K562 (cell line): ENCODE data around the gene PKLR. TPM values are rescaled to one million over a fixed set of nuclear protein-coding genes. Genes with fewer than 3 reads are reported as not detected.
A peak's percentile ranks its signal among the peaks of the same experiment; 100 is the strongest.

Source experiments
- CLOCK ChIP-seq: fragments of 250-450 bp; sonication (Bioruptor Pico); IDR thresholded peaks from 2 replicates; pipeline ENCODE4 v1.4.0; 2020; ENCODE audit warnings: mild to moderate bottlenecking, moderate library complexity, borderline replicate concordance
- CREB3 ChIP-seq: fragments of 450-650 bp; conservative IDR thresholded peaks from 2 replicates; pipeline ENCODE4 v1.6.1; 2016; ENCODE audit warnings: missing genetic modification characterization, low read depth, mild to moderate bottlenecking, missing compliant biosample characterization, moderate library complexity
- E2F5 ChIP-seq: sonication (generic); formaldehyde crosslinking; IDR thresholded peaks from 2 replicates; pipeline ENCODE4 v1.8.0; 2022; ENCODE audit warnings: mild to moderate bottlenecking, missing genetic modification reagents
- EGR1 ChIP-seq: fragments of 450-650 bp; conservative IDR thresholded peaks from 2 replicates; pipeline ENCODE4 v1.6.1; 2017; ENCODE audit warnings: mild to moderate bottlenecking
- GTF2B ChIP-seq: IDR thresholded peaks from 2 replicates; pipeline ENCODE4 v1.6.1; 2011; ENCODE audit not compliant: insufficient read length; ENCODE audit errors: extremely low read depth
- HDAC1 ChIP-seq, 2 experiments: fragments of 450-650 bp; IDR thresholded peaks; 2 replicates each; pipeline ENCODE4 v1.6.1; 2016 to 2017; ENCODE audit warnings: inconsistent platforms in 1 of 2, mild to moderate bottlenecking in 1 of 2, moderate library complexity in 1 of 2
- HNRNPLL ChIP-seq: fragments of 200-400 bp; formaldehyde crosslinking; IDR thresholded peaks from 2 replicates; pipeline ENCODE4 v1.6.1; 2017; ENCODE audit warnings: low read length, low read depth, mild to moderate bottlenecking; ENCODE audit not compliant: poor library complexity, severe bottlenecking
- POU5F1 ChIP-seq: fragments of 150-350 bp; IDR thresholded peaks from 2 replicates; pipeline ENCODE4 v1.6.1; 2014; ENCODE audit warnings: borderline replicate concordance, low read length, low read depth, mild to moderate bottlenecking; ENCODE audit not compliant: partially characterized antibody
- PRMT5 ChIP-seq: sonication (generic); formaldehyde crosslinking; IDR thresholded peaks from 2 replicates; pipeline ENCODE4 v1.5.0; 2020; ENCODE audit warnings: missing genetic modification reagents
- RAD51 ChIP-seq: fragments of 450-650 bp; IDR thresholded peaks from 2 replicates; pipeline ENCODE4 v1.7.1; 2016; ENCODE audit warnings: low read depth, mild to moderate bottlenecking, borderline replicate concordance
- RBFOX2 ChIP-seq: fragments of 200-400 bp; formaldehyde crosslinking; IDR thresholded peaks from 2 replicates; pipeline ENCODE4 v1.6.1; 2017; ENCODE audit warnings: low read depth, mild to moderate bottlenecking, low read length, moderate library complexity
- SMAD1 ChIP-seq: fragments of 150-350 bp; IDR thresholded peaks from 2 replicates; pipeline ENCODE4 v1.6.1; 2014; ENCODE audit warnings: low read length, low read depth; ENCODE audit not compliant: partially characterized antibody
- SMAD4 ChIP-seq: fragments of 250-450 bp; sonication (Bioruptor Pico); conservative IDR thresholded peaks from 2 replicates; pipeline ENCODE4 v1.8.0; 2021; ENCODE audit warnings: inconsistent platforms, mild to moderate bottlenecking, moderate library complexity
- TBP ChIP-seq: optimal IDR thresholded peaks from 2 replicates; pipeline ENCODE3; 2011; ENCODE audit warnings: low read depth, low read length, improper control_type of control experiment
- ZNF12 ChIP-seq: sonication (generic); formaldehyde crosslinking; IDR thresholded peaks from 2 replicates; pipeline ENCODE4 v1.4.0; 2020; ENCODE audit warnings: mild to moderate bottlenecking, missing genetic modification reagents
- ZNF140 ChIP-seq: fragments of 250-450 bp; sonication (Bioruptor Pico); IDR thresholded peaks from 2 replicates; pipeline ENCODE4 v1.8.0; 2021; ENCODE audit warnings: moderate library complexity, mild to moderate bottlenecking, inconsistent platforms
- ZNF592 ChIP-seq: fragments of 450-650 bp; IDR thresholded peaks from 2 replicates; pipeline ENCODE4 v1.6.1; 2017; ENCODE audit warnings: antibody characterized with exemption, mild to moderate bottlenecking
- ZNF696 ChIP-seq: fragments of 250-450 bp; sonication (Bioruptor Pico); conservative IDR thresholded peaks from 2 replicates; pipeline ENCODE4 v1.4.0; 2020; ENCODE audit warnings: mild to moderate bottlenecking, moderate library complexity
- polyA plus RNA-seq, 8 experiments: library from polyadenylated mRNA; depleted of rRNA in 4 of 8; stranded (reverse) in 5 of 8; unstranded in 3 of 8; fragments of >200 nt; fragmentation: Nextera tagmentation in 2 of 8; fragmentation: Illumina TruSeq in 1 of 8; extraction: Ambion mirVana in 2 of 8; extraction: Trizol in 1 of 8; gene quantifications; 2 replicates each; pipeline versions ENCODE4 v1.2.1 to v1.2.3, GENCODE V29; 2011 to 2014; ENCODE audit warnings: inconsistent platforms in 1 of 8, missing spikeins in 1 of 8
- total RNA-seq, 7 experiments: library from RNA; depleted of rRNA in 6 of 7; stranded (reverse); fragments of >200 nt in 6 of 7; fragmentation: Illumina TruSeq in 2 of 7; extraction: Trizol in 2 of 7; gene quantifications; 2 replicates each; pipeline versions ENCODE4 v1.2.1 to v1.2.3, GENCODE V29; 2011 to 2021; ENCODE audit warnings: low replicate concordance in 1 of 7

PKLR gene
- total and polyA plus RNA-seq, 9 of the 15 experiments (the other 6 are each of a cell fraction or from before 2014, with no cell fraction given) = 10.7 to 78.4 (median 38.2) TPM

GRCh38 chr1:155307247-155307740 lies 6.1 kb upstream of the PKLR start (continued):
- TF ChIP-seq HDAC1 (IDR thresholded peaks at IDR 0.05) (peak in 1 of 2 experiments; percentile 58; a peak in 1 of 4 replicates), ZNF592 (peak; percentile 100), HNRNPLL (no peak), E2F5 (no peak), PRMT5 (CRISPR knock-in tag) (no peak), ZNF696 (CRISPR knock-in tag) (peak; percentile 83), RBFOX2 (no peak), CREB3 (tag) (peak; percentile 99), RAD51 (no peak), ZNF140 (CRISPR knock-in tag) (0 out of 2 replicates have a peak, but pooled peaks have one; percentile 72), TBP (no peak), GTF2B (no peak), POU5F1 (no peak), SMAD1 (no peak), CLOCK (peak; percentile 67; the same call in 1 of the 2 replicates), SMAD4 (peak; percentile 98), EGR1 (no peak), ZNF12 (CRISPR knock-in tag) (no peak)
